ENCODE data around the gene OSTM1. TPM values are rescaled to one million over a fixed set of nuclear protein-coding genes. Genes with fewer than 3 reads are reported as not detected.

Gene OSTM1
- total and polyA plus RNA-seq, 2 of the 8 experiments (the other 6 are each of a cell fraction or from before 2014, with no cell fraction given) = 17.7 to 26.1 TPM

GRCh38 chr6:108113557-108114519, 39.3 kb upstream of the OSTM1 start:
- ChIA-PET POLR2A (ENCODE audit: partially characterized antibody) (interaction anchor here (1.8 kb wide), 2 partner anchors 43 to 55 kb away, joined by 5 to 7 read pairs; no protein-coding TSS in a partner anchor), CTCF (ENCODE audit: partially characterized antibody) (interaction anchor here (0.7 to 6.8 kb wide), 22 partner anchors 9 to 417 kb away, joined by 3 to 85 read pairs (median 5); partner anchors contain the start of gene NR2E1)
- no peak overlapping the region for H3K56ac ChIP-seq (replicated peaks; ENCODE audit: insufficient read length, low read depth, low read length)
- no peak overlapping the region for H3K14ac ChIP-seq (ENCODE audit: insufficient read length)
- no peak overlapping the region; a peak in 1 of 7 replicates for H3K9ac ChIP-seq (replicated peaks in 1 of 4; ENCODE audit: extremely low read depth in 1 of 4, low read depth in 3 of 4, low read length in 3 of 4)
- H3K79me1 ChIP-seq (ENCODE audit: low read depth, low read length) = no peaks in the 10 kb centered on the region
- no peak overlapping the region for H2BK12ac ChIP-seq (ENCODE audit: low read depth, low read length)
- H4K20me1 ChIP-seq (replicated peaks in 1 of 2; ENCODE audit: control insufficient read depth in 1 of 2, insufficient read depth in 2 of 2, low read length in 2 of 2) = peaks cover 3 to 12% of the 10 kb centered on the region in 2 experiments
- H3K4ac ChIP-seq (replicated peaks; ENCODE audit: insufficient read length, low read depth, low read length) = no peak overlapping the region
- no peak overlapping the region for H2BK20ac ChIP-seq (ENCODE audit: low read length)
- no peak overlapping the region for H2AK5ac ChIP-seq (ENCODE audit: low read depth, low read length)
- H3K27ac ChIP-seq (ENCODE audit: low read depth, low read length) = no peak overlapping the region
- no peak overlapping the region for H3K23ac ChIP-seq (ENCODE audit: insufficient read length)
- no peak overlapping the region for H2BK15ac ChIP-seq (ENCODE audit: low read length)
- H2BK120ac ChIP-seq (replicated peaks; ENCODE audit: low read depth, low read length) = no peak overlapping the region
- peaks cover 10% of the 10 kb centered on the region for H3K23me2 ChIP-seq (ENCODE audit: low read depth, low read length)
- H3K27me3 ChIP-seq (replicated peaks in 1 of 4; ENCODE audit: control insufficient read depth in 3 of 4, extremely low read depth in 1 of 4, insufficient read depth in 3 of 4, low read length in 3 of 4) = peaks cover 49 to 70% (median 67%) of the 10 kb centered on the region in 4 experiments
- H3K4me2 ChIP-seq (ENCODE audit: insufficient read depth in 1 of 2, low read depth in 2 of 2, low read length in 2 of 2) = peak overlapping the region; percentile 89
- FAIRE-seq (peak; percentile 42), DNase-seq (ENCODE audit: low read depth in 1 of 2, low spot score in 2 of 2) (peak in 1 of 2 experiments; percentile 80)
- H3K9me3 ChIP-seq (ENCODE audit: insufficient read depth in 2 of 2, low read depth in 1 of 2, low read length in 1 of 2) = no peaks in the 10 kb centered on the region
- H3K4me1 ChIP-seq (replicated peaks in 1 of 4; ENCODE audit: control insufficient read depth in 3 of 4, insufficient read depth in 4 of 4, low read length in 3 of 4) = peaks cover 0 to 22% (median 16%) of the 10 kb centered on the region in 4 experiments; a peak in 5 of 7 replicates
- H4K91ac ChIP-seq (replicated peaks; ENCODE audit: insufficient read length, low read length) = no peak overlapping the region
- H4K5ac ChIP-seq (ENCODE audit: insufficient read length, low read depth, low read length) = no peak overlapping the region
- peak overlapping the region in 3 of 4 experiments; percentile 44 to 57 (median 52); a peak in 6 of 8 replicates for H3K4me3 ChIP-seq (ENCODE audit: extremely low read depth in 1 of 4, insufficient read depth in 2 of 4, low read depth in 3 of 4, low read length in 4 of 4)
- peak overlapping the region; percentile 51; the same call in 1 of the 2 replicates for H4K8ac ChIP-seq (ENCODE audit: extremely low read depth, insufficient read depth, low read length)
- peak overlapping the region; percentile 15; the same call in 1 of the 2 replicates for H3K18ac ChIP-seq (ENCODE audit: extremely low read depth, low read length)
- H2BK5ac ChIP-seq (ENCODE audit: low read depth, low read length) = no peak overlapping the region
- WGBS, 2 experiments (ENCODE audit: extremely low coverage in 1 of 2, insufficient coverage in 1 of 2, insufficient read length in 1 of 2, insufficient replicate concordance in 2 of 2, low coverage in 1 of 2, low lambda C conversion rate in 2 of 2, missing lambda C conversion rate in 1 of 2) = 5% methylated on average over 37 of the region's 39 CpGs; no CpG with 5 or more reads in 1 of the 2 experiments
- peaks cover 0 to 3% (median 0%) of the 10 kb centered on the region in 4 experiments; a peak in 1 of 8 replicates for H3K36me3 ChIP-seq (ENCODE audit: control insufficient read depth in 2 of 4, insufficient read depth in 4 of 4, low read length in 3 of 4)
- no peaks in the 10 kb centered on the region for H3K79me2 ChIP-seq (ENCODE audit: control insufficient read depth in 1 of 2, insufficient read depth in 2 of 2, low read length in 2 of 2)
- 0 out of 2 replicates have a peak overlapping the region, but pooled peaks have one; percentile 19 for H2AFZ ChIP-seq (ENCODE audit: low read length)
- no peak for TF ChIP-seq KDM1A (IDR thresholded peaks at IDR 0.05; ENCODE audit: borderline replicate concordance, low read length)
- peak; percentile 26; the same call in 1 of the 2 replicates for TF ChIP-seq TBP (IDR thresholded peaks at IDR 0.05; ENCODE audit: low read depth, low read length)
- peak; percentile 64 to 75 for TF ChIP-seq RAD21 (IDR thresholded peaks at IDR 0.05 in 1 of 2, conservative IDR thresholded peaks at IDR 0.05 in 1 of 2; ENCODE audit: low read depth in 2 of 2, low read length in 2 of 2)
- TF ChIP-seq RNF2 (IDR thresholded peaks at IDR 0.05; ENCODE audit: borderline replicate concordance, low read depth, low read length, missing control alignments, poor library complexity, severe bottlenecking) = peak; percentile 14
- TF ChIP-seq HDAC2 (IDR thresholded peaks at IDR 0.05; ENCODE audit: borderline replicate concordance in 1 of 2, low read depth in 2 of 2, low read length in 2 of 2) = peak in 1 of 2 experiments; percentile 30; a peak in 1 of 4 replicates
- TF ChIP-seq CHD2 (IDR thresholded peaks at IDR 0.05; ENCODE audit: low read length) = no peak
- no peak for TF ChIP-seq TAF1 (IDR thresholded peaks at IDR 0.05; ENCODE audit: low read depth, low read length)
- TF ChIP-seq TEAD4 (IDR thresholded peaks at IDR 0.05; ENCODE audit: low read depth, low read length) = peak; percentile 55; the same call in 1 of the 2 replicates
- TF ChIP-seq SP1 (IDR thresholded peaks at IDR 0.05; ENCODE audit: low read depth, low read length) = no peak
